Measurements from ENCODE around the gene IRF9. TPM values are rescaled to one million over a fixed set of nuclear protein-coding genes. Genes with fewer than 3 reads are reported as not detected.

The IRF9 gene
- total RNA-seq, 1 experiment from 2014 or later, result 15.6 TPM

GRCh38 chr14:24114532-24115421 lies 46.3 kb upstream of the IRF9 start, which contains the start of the genes DCAF11 and NRL (continued):
- no peak for TF ChIP-seq SMAD4 (CRISPR knock-in tag; IDR thresholded peaks at IDR 0.05)
- no peak for TF ChIP-seq OVOL2 (CRISPR knock-in tag; IDR thresholded peaks at IDR 0.05; ENCODE audit: borderline replicate concordance)
- TF ChIP-seq SMAD3 (CRISPR knock-in tag; IDR thresholded peaks at IDR 0.05; ENCODE audit: borderline replicate concordance), result 0 out of 2 replicates have a peak, but pooled peaks have one; percentile 57
- TF ChIP-seq ZNF138 (CRISPR knock-in tag; conservative IDR thresholded peaks at IDR 0.05), result no peak
- no peak; the same call in 1 of the 2 replicates for TF ChIP-seq CREM (CRISPR knock-in tag; IDR thresholded peaks at IDR 0.05)
- TF ChIP-seq MYBL2 (CRISPR knock-in tag; IDR thresholded peaks at IDR 0.05), result peak; percentile 82

- ChIA-PET POLR2A (interaction anchor here (0.7 to 3.3 kb wide), 14 partner anchors 8 to 80 kb away, joined by 3 to 44 read pairs (median 11); partner anchors contain the start of genes CARMIL3, EMC9, IPO4 and IRF9), CTCF (interaction anchor here (0.5 to 3.3 kb wide), 28 partner anchors 9 to 483 kb away, joined by 3 to 67 read pairs (median 6); partner anchors contain the start of genes CARMIL3, CIDEB, DHRS4L2 and EMC9)
- no peaks in the 10 kb centered on the region for H3K9me3 Mint-ChIP-seq
- H3K27ac Mint-ChIP-seq, result peak overlapping the region; percentile 93
- H3K36me3 Mint-ChIP-seq, result peaks cover 34% of the 10 kb centered on the region
- H3K27me3 Mint-ChIP-seq (ENCODE audit: low read depth), result peaks cover 4% of the 10 kb centered on the region; the same call in 1 of the 2 replicates
- peak overlapping the region; percentile 99 for H3K4me3 Mint-ChIP-seq
- TF ChIP-seq ZNF512 (CRISPR knock-in tag; IDR thresholded peaks at IDR 0.05; ENCODE audit: borderline replicate concordance) (no peak), HMGXB4 (CRISPR knock-in tag; IDR thresholded peaks at IDR 0.05) (no peak), USF1 (CRISPR knock-in tag; IDR thresholded peaks at IDR 0.05) (no peak), ZNF396 (CRISPR knock-in tag; IDR thresholded peaks at IDR 0.05; ENCODE audit: borderline replicate concordance) (no peak)
- ATAC-seq (peak; percentile 1; the same call in 1 of the 2 replicates), DNase-seq (ENCODE audit: low spot score) (no peak)
- H3K4me1 Mint-ChIP-seq, result peaks cover 17% of the 10 kb centered on the region
Observed at GRCh38 chr14:24115422-24116127, 45.5 kb upstream of the IRF9 start.

GRCh38 chr14:24116128-24116814 lies 44.8 kb upstream of the IRF9 start:
- Mint-ChIP-seq H3K9me3 (no peaks in the 10 kb centered on the region), H3K4me1 (peaks cover 17% of the 10 kb centered on the region), H3K4me3 (peak overlapping the region; percentile 99), H3K36me3 (peaks cover 40% of the 10 kb centered on the region), H3K27me3 (ENCODE audit: low read depth) (peaks cover 4% of the 10 kb centered on the region; the same call in 1 of the 2 replicates), H3K27ac (no peak overlapping the region)
- CTCF ChIA-PET, result interaction anchor here (0.5 to 3.3 kb wide), 5 partner anchors 20 to 128 kb away, joined by 3 to 67 read pairs (median 26); partner anchors contain the start of genes EMC9, IRF9 and PSME1
- ATAC-seq (no peak), DNase-seq (ENCODE audit: low spot score) (no peak)
- POLR2A ChIA-PET, result interaction anchor here (0.7 to 3.3 kb wide), 5 partner anchors 13 to 79 kb away, joined by 3 to 44 read pairs (median 12); partner anchors contain the start of genes CARMIL3, PCK2, PSME2 and RNF31
- no peak for TF ChIP-seq CBFB (CRISPR knock-in tag; IDR thresholded peaks at IDR 0.05; ENCODE audit: low read depth)
- no peak for TF ChIP-seq FOXP4 (CRISPR knock-in tag; IDR thresholded peaks at IDR 0.05)
- TF ChIP-seq GRHL2 (CRISPR knock-in tag; IDR thresholded peaks at IDR 0.05; ENCODE audit: insufficient replicate concordance, severe bottlenecking), result no peak
- TF ChIP-seq CREB1 (CRISPR knock-in tag; IDR thresholded peaks at IDR 0.05), result no peak
- no peak for TF ChIP-seq HMGXB4 (CRISPR knock-in tag; IDR thresholded peaks at IDR 0.05)
- no peak for TF ChIP-seq ATF3 (CRISPR knock-in tag; conservative IDR thresholded peaks at IDR 0.05)
- TF ChIP-seq ATF6 (CRISPR knock-in tag; IDR thresholded peaks at IDR 0.05), result no peak
- no peak for TF ChIP-seq ZNF219 (CRISPR knock-in tag; IDR thresholded peaks at IDR 0.05; ENCODE audit: borderline replicate concordance)

Data from WTC11 (cell line).